DMS79 treated with DMSO at 0.1 percent for 48 hours (cell line): Measurements from ENCODE around the gene TNRC6B.
"Not testable (repeated sequence)": the region's sequence is repeated elsewhere in the genome, so short reads cannot be mapped to it uniquely, and the experiment has no call there.

Experiments
- DNase-seq: peaks from one replicate; lab custom pipeline; 2025; lab: John Stamatoyannopoulos, UW

TNRC6B gene, protein sequence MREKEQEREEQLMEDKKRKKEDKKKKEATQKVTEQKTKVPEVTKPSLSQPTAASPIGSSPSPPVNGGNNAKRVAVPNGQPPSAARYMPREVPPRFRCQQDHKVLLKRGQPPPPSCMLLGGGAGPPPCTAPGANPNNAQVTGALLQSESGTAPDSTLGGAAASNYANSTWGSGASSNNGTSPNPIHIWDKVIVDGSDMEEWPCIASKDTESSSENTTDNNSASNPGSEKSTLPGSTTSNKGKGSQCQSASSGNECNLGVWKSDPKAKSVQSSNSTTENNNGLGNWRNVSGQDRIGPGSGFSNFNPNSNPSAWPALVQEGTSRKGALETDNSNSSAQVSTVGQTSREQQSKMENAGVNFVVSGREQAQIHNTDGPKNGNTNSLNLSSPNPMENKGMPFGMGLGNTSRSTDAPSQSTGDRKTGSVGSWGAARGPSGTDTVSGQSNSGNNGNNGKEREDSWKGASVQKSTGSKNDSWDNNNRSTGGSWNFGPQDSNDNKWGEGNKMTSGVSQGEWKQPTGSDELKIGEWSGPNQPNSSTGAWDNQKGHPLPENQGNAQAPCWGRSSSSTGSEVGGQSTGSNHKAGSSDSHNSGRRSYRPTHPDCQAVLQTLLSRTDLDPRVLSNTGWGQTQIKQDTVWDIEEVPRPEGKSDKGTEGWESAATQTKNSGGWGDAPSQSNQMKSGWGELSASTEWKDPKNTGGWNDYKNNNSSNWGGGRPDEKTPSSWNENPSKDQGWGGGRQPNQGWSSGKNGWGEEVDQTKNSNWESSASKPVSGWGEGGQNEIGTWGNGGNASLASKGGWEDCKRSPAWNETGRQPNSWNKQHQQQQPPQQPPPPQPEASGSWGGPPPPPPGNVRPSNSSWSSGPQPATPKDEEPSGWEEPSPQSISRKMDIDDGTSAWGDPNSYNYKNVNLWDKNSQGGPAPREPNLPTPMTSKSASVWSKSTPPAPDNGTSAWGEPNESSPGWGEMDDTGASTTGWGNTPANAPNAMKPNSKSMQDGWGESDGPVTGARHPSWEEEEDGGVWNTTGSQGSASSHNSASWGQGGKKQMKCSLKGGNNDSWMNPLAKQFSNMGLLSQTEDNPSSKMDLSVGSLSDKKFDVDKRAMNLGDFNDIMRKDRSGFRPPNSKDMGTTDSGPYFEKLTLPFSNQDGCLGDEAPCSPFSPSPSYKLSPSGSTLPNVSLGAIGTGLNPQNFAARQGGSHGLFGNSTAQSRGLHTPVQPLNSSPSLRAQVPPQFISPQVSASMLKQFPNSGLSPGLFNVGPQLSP (N-terminal part only)

DNA sequence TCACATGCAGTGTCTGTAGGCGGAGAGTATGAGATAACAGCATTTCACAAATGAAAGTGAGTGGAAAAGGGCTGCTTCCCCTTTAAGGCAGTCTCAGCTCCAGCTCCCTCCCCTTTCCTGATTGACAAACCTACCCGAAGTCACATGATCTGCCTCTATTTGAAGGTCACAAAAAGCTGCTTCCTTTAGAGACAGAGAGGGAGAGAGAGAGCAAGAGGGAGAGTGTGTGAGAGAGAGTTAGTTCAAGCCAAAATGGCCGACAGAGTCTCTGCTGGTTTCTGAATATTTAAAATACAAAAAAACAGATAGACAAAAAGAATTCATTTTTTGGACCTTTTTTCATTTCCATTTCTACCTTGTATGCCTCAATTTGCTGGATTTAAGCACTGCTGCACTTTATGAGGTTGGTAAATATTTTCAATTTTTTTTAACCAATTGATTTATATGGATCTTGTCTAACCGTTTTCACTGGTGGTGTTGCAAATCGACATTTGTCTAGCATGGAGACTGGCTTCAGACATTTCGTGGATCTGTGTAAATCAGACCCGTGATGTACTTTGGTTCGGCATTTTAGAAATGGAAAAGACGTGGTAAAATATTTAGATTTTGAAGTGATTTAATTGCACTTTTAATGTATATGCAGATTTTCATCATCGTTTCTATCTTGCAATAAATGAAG lies at the start of gene TNRC6B:
TNRC6B (plus strand) TSS at position 188 of the 679 bp plus-strand sequence; CDS start at position 399, 211 bp downstream.
- peak; percentile 89 for DNase-seq

DNA sequence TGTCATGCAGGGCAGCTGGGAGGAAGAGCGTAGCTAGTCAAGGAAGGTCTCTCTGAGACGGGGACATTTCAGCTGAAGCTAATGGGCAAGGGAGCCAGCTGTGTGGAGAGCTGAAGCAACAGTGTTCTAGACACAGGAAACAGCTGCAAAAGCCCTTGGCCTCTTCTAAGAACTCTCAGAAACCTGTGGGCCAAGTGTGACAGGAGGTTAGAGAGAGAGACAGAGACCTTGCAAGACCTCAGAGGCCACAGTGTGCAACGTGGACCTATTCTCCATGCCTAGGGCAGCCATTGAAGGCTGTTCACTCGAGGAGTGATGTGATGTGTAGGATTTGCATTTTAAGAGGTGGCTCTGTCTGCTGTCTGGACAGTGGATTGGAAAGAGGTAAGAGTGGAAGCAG lies 48.7 kb upstream of the TNRC6B start:
- DNase-seq, result no peak

DNA sequence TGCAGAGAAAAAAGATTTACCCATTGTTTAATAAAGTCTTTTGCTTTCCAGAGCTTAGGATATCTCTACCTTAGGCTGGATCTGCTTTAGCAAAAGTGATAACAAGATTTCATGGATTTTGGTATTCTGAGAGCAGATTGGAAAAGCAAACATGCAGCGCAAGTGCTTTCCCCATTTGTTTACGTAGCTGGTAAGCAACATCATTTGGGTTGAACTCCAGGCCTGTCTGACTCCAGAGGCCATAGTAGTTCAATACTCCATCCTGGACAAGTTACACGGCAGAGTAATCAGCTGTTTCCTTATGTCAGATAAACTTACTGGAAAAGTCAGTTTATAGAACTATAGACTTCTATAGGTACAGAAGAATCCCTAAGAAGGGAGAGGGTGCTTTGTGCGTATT lies 40.6 kb upstream of the TNRC6B start:
- DNase-seq, result no peak

DNA sequence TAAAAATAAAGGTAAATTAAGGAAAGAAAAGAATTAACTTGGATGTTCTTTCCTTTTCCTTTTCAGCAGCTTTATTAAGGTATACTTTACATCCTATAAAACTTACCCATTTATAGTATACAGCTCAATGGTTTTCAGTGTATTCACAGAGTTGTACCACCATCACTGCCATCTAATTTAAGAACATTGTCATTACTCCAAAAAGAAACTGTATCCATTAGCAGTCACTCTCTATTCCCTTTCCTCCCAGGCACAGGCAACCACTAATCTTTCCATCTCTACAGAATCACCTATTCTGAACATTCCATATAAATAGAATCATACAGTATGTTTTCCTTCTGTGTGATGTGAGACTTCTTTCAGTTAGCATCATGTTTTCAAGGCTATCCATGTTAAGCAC lies 38.9 kb upstream of the TNRC6B start:
- DNase-seq, result no peak

DNA sequence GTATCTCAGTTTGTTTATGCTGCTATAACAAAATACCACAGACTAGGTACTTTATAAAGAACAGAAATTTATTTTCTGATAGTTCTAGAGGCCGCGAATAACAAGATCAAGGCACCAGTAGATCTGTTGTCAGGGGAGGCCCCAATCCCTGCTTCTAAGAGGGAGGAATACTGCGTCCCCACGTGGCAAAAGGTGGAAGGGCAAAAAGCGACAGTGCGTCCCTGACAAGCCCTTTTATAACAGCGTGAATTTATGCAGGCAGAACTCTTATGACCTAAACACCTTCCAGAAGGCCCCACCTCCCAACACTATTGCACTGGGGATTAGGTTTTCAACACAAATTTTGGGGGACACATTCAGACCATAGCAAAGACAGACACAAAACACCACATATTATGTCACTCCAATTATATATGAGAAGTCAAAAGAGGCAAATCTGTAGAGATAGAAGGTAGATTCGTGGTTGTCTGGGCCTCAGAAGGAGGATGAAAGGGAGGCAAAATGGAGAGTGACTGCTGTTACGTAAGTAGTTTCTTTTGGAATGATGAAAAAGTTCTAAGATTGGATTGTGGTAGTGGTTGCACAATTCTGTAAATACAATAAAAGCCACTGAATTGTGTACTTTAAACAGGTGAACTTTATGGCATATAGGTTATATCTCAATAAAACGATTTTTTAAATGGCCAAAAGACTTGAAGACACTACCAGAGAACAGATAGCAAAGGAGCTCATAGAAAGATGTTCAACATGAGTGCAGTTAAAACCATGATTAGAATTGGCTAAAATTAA lies 30.1 kb upstream of the TNRC6B start:
- no peak for DNase-seq

DNA sequence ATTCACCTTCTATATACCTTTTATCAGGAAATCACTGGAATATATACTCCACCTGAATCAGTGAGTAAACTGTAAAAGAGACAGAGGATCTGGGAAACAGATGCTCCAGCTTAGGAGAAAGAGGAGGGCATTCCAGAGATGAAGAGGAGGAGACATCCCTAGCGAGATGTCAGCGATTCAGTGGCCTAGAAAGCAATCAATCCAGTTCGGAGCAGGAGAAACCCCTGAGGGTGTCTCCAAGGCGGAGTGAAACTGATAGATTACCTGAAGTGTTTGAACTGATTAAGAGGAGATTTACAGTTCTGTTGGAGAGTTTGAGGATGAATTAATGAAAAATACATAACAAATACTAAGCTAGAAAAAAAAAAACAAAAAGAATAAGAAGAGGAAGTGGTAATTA lies 24.5 kb upstream of the TNRC6B start:
- DNase-seq, result no peak

DNA sequence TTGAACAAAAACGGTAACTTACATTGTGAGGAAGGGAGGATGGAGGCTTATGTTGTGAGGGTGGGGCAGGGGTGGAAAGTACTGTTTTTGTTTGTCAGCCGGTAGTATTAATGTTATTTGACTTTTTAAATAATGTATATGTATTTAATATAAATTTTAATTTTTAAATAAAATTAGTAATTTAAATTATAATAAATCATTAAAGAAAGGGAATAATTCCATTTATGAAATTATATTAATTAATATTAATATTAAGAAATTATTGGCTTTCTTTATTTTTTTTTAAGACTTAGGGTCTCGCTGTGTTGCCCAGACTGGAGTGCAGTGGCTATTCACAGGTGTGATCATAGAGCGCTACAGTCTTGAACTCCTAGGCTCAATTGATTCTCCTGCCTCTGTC lies 24.0 kb upstream of the TNRC6B start:
- DNase-seq, result no peak

DNA sequence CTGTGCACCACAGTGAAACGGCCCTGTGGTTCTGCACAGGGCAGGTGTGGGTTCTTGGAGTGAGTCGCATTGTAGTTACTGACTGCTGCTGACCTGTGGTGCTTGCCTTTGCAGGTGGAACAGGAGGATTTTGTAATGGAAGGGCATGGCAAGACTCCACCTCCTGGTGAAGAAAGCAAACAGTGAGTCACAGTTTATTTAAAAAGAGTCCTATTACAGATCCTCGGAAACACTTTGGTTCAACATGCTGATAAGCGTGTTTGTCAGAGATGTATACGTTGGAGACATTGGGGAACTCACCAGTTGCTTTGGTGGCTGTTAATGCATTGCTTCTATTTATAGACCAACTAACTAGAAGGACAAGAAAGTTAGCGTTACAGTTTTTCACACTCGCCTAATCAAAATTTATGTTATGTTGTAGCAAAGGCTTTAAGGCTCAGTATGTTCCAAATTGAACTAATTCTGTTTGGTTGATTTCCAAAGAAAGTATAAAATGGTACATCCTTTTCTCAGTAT lies 21.7 kb upstream of the TNRC6B start:
- DNase-seq, result peak; percentile 4

DNA sequence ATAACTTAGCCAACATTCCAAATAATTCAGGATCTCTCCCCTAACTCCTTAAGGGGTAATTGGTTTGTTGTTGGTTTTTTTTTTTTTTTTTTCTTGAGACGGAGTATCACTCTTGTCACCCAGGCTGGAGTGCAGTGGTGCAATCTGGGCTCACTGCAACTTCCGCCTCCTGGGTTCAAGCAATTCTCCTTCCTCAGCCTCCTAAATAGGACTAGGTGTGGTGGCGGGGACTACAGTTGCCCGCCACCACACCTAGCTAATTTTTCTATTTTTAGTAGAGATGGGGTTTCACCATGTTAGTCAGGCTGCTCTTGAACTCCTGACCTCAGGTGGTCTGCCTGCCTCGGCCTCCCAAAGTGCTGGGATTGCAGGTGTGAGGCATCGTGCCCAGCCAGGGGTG lies 21.0 kb upstream of the TNRC6B start:
- not testable (repeated sequence) for DNase-seq

DNA sequence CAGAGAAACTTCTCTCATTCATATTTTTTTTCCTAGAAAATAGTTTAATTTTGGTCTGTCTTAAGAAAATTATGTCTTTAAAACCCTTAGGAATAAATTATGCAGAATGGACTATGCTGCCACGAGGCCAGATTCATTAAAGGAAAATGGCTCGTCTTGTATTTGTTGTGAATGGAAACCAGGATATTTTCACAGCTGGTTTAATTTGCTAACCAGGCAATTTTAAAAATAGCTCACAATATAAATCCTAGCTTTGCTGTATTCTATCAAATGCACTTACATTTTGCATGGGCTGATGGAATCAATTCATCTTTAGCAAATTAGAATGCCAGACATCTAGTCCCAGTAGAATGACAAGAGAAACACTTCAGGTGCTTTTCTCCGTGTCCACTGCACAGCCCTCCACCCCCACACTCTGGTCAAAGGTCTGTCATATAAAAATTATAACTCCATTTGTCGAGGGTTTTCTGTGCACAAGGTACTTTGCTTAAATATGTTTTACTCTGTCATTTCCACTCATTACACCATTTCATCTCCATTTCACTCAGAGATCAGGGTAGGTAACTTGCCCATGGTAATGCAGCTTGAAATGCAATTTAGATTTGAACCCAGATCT lies 20.3 kb upstream of the TNRC6B start:
- no peak for DNase-seq

DNA sequence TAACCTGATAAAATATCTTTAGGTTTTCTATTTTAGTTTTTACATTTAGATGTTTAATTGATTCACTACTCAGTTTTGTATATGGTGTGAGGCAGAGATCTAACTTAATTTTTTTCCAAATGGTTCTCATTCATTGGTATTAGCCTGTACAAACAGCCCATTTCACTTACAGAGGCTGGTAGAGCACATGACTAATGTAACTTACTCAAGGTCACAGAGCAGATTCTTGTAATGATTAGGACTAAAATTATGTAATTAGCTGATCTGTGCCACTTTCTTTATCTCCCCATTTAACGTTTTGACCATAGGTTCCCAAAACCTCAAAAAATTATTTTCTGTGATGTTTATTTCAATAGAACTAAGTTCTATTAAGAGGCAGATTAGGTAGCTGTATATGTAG lies 16.5 kb upstream of the TNRC6B start:
- DNase-seq, result no peak

DNA sequence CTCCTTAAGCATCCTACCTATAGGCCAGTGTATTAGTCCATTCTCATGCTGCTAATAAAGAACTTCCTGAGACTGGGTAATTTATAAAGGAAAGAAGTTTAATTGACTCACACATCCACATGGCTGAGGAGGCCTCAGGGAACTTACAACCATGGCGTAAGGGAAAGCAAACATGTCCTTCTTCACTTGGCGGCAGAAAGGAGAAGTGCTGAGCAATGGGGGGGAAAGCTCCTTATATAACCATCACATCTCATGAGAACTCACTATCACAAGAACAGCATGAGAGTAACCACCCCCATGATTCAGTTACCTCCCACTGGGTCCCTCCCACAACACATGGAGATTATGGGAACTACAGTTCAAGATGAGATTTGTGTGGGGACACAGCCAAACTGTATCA lies 12.2 kb upstream of the TNRC6B start:
- not testable (repeated sequence) for DNase-seq

DNA sequence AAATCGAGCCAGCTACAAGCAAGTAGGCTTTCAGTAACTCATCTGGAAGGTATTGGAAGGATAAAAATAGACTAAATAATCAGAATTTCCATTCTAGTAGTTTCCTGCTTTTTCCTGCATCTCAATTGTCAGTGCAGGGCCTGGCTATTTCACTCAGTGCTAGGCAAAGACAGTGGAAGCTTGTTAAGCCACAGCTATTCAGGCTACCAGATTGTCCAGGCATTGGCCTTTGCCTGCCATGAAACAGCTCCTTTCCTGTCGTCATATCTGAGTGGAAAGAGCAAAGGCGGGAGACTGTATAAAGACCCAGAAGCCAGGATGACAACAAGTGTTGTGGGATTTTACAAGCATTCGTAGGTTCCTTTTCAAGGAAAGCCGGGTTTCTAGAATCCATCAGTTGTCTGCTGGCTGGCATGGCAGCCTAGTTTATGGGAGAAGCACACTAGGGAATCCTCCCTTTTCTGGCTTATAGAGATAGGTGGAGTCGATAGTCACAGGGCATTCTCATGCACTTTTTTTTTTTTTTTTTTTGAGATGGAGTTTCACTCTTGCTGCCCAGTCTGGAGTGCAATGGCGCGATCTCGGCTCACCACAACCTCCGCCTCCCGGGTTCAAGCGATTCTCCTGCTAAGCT lies 2.0 kb upstream of the TNRC6B start:
- no peak for DNase-seq

DNA sequence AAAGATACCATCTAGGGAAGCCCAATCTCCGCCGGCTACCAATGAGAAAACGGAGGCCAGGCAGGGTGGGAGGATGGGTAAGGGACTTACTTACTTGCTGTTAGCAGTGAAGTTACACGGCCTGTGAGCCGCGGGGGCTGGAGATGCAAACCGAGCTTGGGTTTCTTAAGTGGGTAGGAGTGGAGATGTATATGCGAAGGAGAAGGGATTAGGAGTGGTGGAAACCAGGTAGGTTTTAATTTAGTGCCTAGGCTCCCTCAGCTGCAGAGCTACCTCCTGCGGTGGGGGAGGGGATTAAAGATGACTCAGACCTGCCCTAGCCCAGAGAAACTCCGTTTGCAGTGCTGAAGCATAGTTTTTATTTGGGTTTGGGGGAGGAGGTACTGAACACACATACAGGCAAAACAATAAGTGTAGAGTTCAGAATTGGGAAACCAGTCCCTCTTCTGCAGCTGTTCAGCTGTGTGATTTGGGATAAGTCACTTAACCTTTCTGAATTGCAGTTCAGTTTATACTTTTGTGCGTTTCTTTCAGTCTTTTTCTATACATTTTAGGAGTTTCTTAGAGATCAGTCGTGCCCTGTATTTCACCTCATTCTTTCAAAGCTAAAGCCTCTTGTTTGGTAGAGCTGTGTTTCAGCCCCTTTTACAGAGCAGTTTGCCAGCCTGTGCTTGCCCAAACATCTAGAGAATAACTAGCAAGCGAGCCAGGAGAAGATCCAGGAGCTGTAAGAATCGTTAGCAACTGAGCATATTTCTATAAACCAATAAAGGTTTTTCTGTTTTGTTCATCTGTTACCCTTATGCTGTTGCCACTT lies 596 bp upstream of the TNRC6B start:
- no peak for DNase-seq

DNA sequence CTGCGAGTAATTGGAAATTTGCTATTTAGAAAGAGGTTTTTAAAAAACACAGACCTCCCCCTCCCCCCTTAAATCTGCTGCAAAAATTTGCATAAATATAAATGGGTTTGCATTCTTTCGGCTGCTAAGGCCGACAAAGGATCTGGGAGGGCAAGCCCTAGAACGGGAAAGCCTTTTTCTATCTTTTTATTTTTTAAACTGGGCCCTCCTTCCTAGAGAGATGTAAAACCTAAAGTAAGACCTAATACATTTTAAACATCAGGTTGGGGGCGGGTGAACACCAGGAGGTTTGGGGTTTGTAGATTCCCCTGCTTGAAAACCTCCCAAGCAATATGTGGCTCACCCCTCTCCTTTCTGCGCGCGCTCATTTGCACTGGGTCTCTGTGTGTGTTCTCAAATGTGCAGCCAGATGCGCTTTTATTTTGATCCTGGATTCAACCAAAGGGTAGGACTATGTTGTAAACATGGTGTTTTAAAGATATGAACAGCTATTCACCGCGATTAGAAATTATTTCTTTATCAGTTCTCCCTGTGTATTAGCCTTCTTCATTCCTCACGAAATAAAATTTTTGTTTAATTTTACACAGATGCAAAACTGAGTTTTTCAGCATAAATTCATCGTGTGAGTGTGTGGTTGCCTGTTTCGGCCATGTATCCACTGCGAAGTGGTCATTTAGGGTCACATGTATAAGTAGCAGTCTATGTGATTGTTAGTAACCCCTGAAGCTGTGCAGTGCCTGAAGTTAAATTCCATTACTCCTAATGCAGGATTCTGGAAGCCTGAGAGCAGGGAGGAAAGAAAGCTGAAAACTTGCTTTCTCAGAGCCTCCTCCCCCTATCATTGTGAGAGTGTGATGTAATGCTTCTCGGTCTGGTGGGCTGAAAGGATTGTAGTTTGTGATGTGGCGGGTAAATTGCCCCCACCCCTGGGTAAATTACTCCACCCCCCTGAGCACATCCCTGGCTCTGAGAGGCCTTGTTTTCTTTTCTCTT lies 988 bp downstream of the TNRC6B start:
- peak; percentile 40 for DNase-seq

DNA sequence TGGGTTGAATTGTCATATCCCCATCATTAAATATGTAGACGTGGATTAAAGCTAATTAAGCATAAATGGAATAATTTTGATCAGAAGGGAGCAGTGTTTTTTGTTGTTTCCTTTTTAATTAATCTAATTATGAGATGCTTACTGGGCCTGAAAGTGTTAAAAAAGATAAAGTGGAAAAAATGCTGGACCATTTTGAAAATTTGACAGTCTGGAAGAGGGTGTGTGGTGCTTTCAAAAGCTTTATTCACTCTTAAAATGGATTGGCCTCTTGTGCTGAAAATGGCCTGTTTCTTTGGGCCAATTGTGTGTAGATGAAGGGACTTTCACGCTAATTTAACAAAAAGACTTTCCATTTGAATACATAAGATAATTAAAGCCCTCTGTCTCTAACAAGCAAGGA lies 1.8 kb downstream of the TNRC6B start:
- DNase-seq, result no peak

DNA sequence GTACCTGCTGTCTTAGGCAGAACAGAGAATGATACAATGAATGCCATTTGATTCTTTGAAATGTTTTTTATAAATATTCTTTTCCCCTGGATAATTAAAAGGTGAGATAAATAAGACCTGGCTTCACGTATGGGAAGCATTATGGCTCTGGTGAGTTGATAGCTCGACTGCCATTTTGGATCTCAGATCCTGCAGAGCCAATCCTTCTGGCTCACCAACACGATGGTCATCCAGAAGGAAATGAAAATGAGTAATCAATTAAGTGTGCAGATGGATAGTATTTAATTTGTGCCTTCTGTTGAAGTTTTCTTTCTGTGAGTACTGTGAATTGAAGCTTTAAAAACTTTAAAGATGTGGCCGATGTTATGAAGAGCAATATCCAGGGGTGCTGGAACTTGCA lies 2.7 kb downstream of the TNRC6B start:
- no peak for DNase-seq

DNA sequence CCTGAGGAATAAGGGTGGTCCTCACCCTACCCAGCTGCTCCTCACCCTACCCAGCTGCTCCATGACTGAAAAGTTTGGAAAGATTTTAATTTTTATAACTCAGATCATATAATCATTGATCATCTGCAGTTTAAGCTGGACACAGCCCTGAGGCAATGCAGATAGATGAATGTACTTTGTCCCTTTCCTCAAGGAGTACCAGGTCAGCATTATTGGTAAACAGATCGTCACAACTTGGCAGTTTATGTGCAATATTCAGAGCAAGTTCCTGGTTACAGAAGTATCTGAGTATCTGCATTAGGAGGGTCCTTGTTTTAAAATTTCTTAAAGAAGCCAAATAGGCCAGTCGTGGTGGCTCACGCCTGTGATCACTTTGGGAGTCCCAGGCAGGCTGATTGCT lies 3.6 kb downstream of the TNRC6B start:
- DNase-seq, result no peak
